IPS-20b (cell line): ENCODE measurements around the gene GNAS-AS1.

Experiments used
- H3K27ac ChIP-seq: one replicate; pipeline ENCODE4 v1.5.1; 2013; ENCODE audit warnings: low read length
- H3K27me3 ChIP-seq: 2 replicates; pipeline ENCODE4 v1.6.1; 2013; ENCODE audit warnings: mild to moderate bottlenecking, low read length, inconsistent platforms; ENCODE audit not compliant: insufficient read depth
- H3K36me3 ChIP-seq: 2 replicates; pipeline ENCODE4 v1.6.1; 2013; ENCODE audit warnings: low read depth, mild to moderate bottlenecking, inconsistent platforms, low read length, moderate library complexity; ENCODE audit not compliant: insufficient read depth
- H3K4me1 ChIP-seq: 2 replicates; pipeline ENCODE4 v1.6.1; 2013; ENCODE audit warnings: mild to moderate bottlenecking, control low read depth, inconsistent platforms, low read length, moderate library complexity; ENCODE audit not compliant: insufficient read depth
- H3K4me3 ChIP-seq: 2 replicates; pipeline ENCODE4 v1.5.1; 2013; ENCODE audit warnings: mild to moderate bottlenecking, low read length, inconsistent platforms
- H3K9ac ChIP-seq: 2 replicates; pipeline ENCODE4 v1.6.1; 2013; ENCODE audit warnings: low read depth, mild to moderate bottlenecking, inconsistent platforms, low read length, moderate library complexity
- H3K9me3 ChIP-seq: 2 replicates; pipeline ENCODE4 v1.6.1; 2013; ENCODE audit warnings: mild to moderate bottlenecking, low read depth, low read length, inconsistent platforms; ENCODE audit not compliant: insufficient read depth

Gene GNAS-AS1

GRCh38 chr20:58871533-58872102, 20.9 kb upstream of the GNAS-AS1 start:
- H3K27ac ChIP-seq, result no peak overlapping the region
- no peak overlapping the region for H3K9ac ChIP-seq
- peaks cover 12% of the 10 kb centered on the region; the same call in 1 of the 2 replicates for H3K4me1 ChIP-seq
- H3K4me3 ChIP-seq, result no peak overlapping the region
- H3K9me3 ChIP-seq, result no peaks in the 10 kb centered on the region
- H3K27me3 ChIP-seq, result no peaks in the 10 kb centered on the region
- H3K36me3 ChIP-seq, result peaks cover 14% of the 10 kb centered on the region; the same call in 1 of the 2 replicates

- Histone ChIP-seq H3K4me1 (peaks cover 2% of the 10 kb centered on the region; the same call in 1 of the 2 replicates), H3K27ac (no peak overlapping the region)
These were observed 19.8 kb upstream of the GNAS-AS1 start for GRCh38 chr20:58870293-58871014.

GRCh38 chr20:58869662-58870227, 19.0 kb upstream of the GNAS-AS1 start:
- no peak overlapping the region for H3K9ac ChIP-seq
- H3K36me3 ChIP-seq, result peaks cover 14% of the 10 kb centered on the region; the same call in 1 of the 2 replicates
- no peaks in the 10 kb centered on the region; the same call in 1 of the 2 replicates for H3K4me1 ChIP-seq
- H3K27me3 ChIP-seq, result no peaks in the 10 kb centered on the region
- no peak overlapping the region for H3K27ac ChIP-seq
- H3K4me3 ChIP-seq, result no peak overlapping the region
- H3K9me3 ChIP-seq, result no peaks in the 10 kb centered on the region

More at GRCh38 chr20:58870293-58871014, 19.8 kb upstream of the GNAS-AS1 start:
- Histone ChIP-seq H3K27me3 (no peaks in the 10 kb centered on the region), H3K9me3 (no peaks in the 10 kb centered on the region), H3K9ac (no peak overlapping the region), H3K36me3 (peaks cover 14% of the 10 kb centered on the region; the same call in 1 of the 2 replicates), H3K4me3 (no peak overlapping the region)

- H3K9me3 ChIP-seq, result no peaks in the 10 kb centered on the region
- H3K4me3 ChIP-seq, result no peak overlapping the region
- H3K27me3 ChIP-seq, result no peaks in the 10 kb centered on the region
- no peaks in the 10 kb centered on the region for H3K4me1 ChIP-seq
- H3K27ac ChIP-seq, result no peak overlapping the region
- peaks cover 11% of the 10 kb centered on the region; the same call in 1 of the 2 replicates for H3K36me3 ChIP-seq
- no peak overlapping the region for H3K9ac ChIP-seq
These were observed 18.1 kb upstream of the GNAS-AS1 start for GRCh38 chr20:58868795-58869194.

GRCh38 chr20:58867211-58867610, 16.5 kb upstream of the GNAS-AS1 start:
- Histone ChIP-seq H3K27ac (no peak overlapping the region), H3K27me3 (no peaks in the 10 kb centered on the region), H3K4me1 (no peaks in the 10 kb centered on the region), H3K9ac (no peak overlapping the region), H3K36me3 (peaks cover 16% of the 10 kb centered on the region), H3K9me3 (no peaks in the 10 kb centered on the region), H3K4me3 (no peak overlapping the region)

- Histone ChIP-seq H3K36me3 (peaks cover 16% of the 10 kb centered on the region), H3K9ac (no peak overlapping the region), H3K27ac (no peak overlapping the region)
These were observed 15.1 kb upstream of the GNAS-AS1 start for GRCh38 chr20:58865843-58866242.

GRCh38 chr20:58864346-58864745, 13.6 kb upstream of the GNAS-AS1 start:
- Histone ChIP-seq H3K9ac (no peak overlapping the region), H3K27ac (no peak overlapping the region), H3K27me3 (no peaks in the 10 kb centered on the region), H3K4me1 (no peaks in the 10 kb centered on the region), H3K36me3 (peaks cover 16% of the 10 kb centered on the region), H3K4me3 (no peak overlapping the region), H3K9me3 (no peaks in the 10 kb centered on the region)

More at GRCh38 chr20:58865843-58866242, 15.1 kb upstream of the GNAS-AS1 start:
- Histone ChIP-seq H3K4me1 (no peaks in the 10 kb centered on the region), H3K9me3 (no peaks in the 10 kb centered on the region), H3K27me3 (no peaks in the 10 kb centered on the region), H3K4me3 (no peak overlapping the region)

- Histone ChIP-seq H3K9me3 (no peaks in the 10 kb centered on the region), H3K27me3 (no peaks in the 10 kb centered on the region), H3K4me3 (no peak overlapping the region)
These were observed 12.5 kb upstream of the GNAS-AS1 start for GRCh38 chr20:58863044-58863790.

GRCh38 chr20:58855506-58856389, 5.0 kb upstream of the GNAS-AS1 start:
- H3K36me3 ChIP-seq, result no peaks in the 10 kb centered on the region
- H3K4me1 ChIP-seq, result no peaks in the 10 kb centered on the region; the same call in 1 of the 2 replicates
- peak overlapping the region; percentile 62; the same call in 1 of the 2 replicates for H3K4me3 ChIP-seq
- no peak overlapping the region; the same call in 1 of the 2 replicates for H3K9ac ChIP-seq
- no peaks in the 10 kb centered on the region for H3K9me3 ChIP-seq
- no peak overlapping the region for H3K27ac ChIP-seq
- peaks cover 73% of the 10 kb centered on the region for H3K27me3 ChIP-seq

More at GRCh38 chr20:58863044-58863790, 12.5 kb upstream of the GNAS-AS1 start:
- Histone ChIP-seq H3K36me3 (peaks cover 16% of the 10 kb centered on the region), H3K9ac (no peak overlapping the region), H3K4me1 (no peaks in the 10 kb centered on the region), H3K27ac (no peak overlapping the region)

- Histone ChIP-seq H3K27ac (no peak overlapping the region), H3K9ac (no peak overlapping the region; the same call in 1 of the 2 replicates), H3K9me3 (no peaks in the 10 kb centered on the region), H3K36me3 (no peaks in the 10 kb centered on the region), H3K4me1 (no peaks in the 10 kb centered on the region; the same call in 1 of the 2 replicates), H3K27me3 (peaks cover 73% of the 10 kb centered on the region), H3K4me3 (peak overlapping the region; percentile 62; the same call in 1 of the 2 replicates)
These were observed 4.2 kb upstream of the GNAS-AS1 start for GRCh38 chr20:58854638-58855471.
